Keratinocyte (primary cell): ENCODE results near the gene PCNT.

Experiments used
- EZH2 ChIP-seq: IDR thresholded peaks from one replicate; pipeline ENCODE4 v1.6.1; 2012; ENCODE audit warnings: inconsistent platforms, mild to moderate bottlenecking, low read length, moderate library complexity
- TF ChIP-seq, protein P1 (sequence below), 3 experiments: IDR thresholded peaks in 1 of 3; conservative IDR thresholded peaks in 1 of 3; optimal IDR thresholded peaks in 1 of 3; 2 replicates in 2 of 3; 3 replicates in 1 of 3; pipeline versions ENCODE3 to v1.5.1; 2011; ENCODE audit warnings: low read length in 3 of 3, mild to moderate bottlenecking in 3 of 3, moderate library complexity in 2 of 3, control low read depth in 1 of 3, inconsistent platforms in 1 of 3; ENCODE audit not compliant: insufficient read depth in 2 of 3; ENCODE audit errors: extremely low read depth in 1 of 3

DNA sequence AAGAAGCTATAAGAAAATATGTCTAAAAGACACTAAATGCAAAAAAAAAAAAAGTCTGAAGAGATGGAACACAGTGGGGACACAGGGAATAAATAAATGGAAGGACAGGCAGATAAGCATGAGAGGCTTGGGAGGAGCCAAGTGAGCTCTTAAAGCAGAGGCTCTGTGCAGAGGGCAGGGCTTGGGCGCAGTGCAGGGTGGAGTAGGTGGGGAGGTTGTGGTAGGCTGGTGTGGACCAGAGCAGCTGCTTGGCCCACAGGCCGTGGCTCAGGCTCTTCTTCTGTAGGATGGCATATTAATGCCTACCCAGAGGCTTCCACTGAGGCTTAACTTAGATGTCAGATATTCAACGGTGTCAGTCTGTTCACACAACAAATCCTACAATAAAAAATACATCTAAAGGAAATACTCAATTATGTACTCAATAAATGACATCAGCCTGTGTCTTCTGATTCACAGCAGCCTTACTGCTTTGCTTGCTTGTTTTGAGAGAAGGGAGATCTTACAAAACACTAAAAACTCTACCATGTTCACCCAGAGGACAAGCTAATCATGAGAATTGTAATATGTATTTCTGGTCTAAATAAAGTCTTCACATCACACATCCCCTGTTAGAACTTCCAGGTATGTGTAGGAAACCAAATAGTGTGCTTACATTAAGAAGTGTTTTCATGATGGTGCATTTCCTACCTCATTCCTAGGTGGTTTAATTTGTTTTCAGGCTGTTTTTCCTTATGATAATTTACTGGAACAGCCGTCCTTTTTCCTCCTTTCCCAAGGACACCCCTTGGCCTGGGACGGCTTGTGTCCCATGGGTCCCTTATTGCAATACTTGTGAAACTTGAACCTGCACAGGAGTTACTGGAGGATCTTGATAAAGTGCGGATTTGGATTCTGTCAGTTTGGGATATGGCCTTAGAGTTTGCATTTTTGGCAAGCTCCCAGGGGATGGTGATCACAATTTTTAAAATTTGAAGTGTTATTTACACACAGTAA, 159.6 kb downstream of the PCNT start:
- TF ChIP-seq, protein P1, sequence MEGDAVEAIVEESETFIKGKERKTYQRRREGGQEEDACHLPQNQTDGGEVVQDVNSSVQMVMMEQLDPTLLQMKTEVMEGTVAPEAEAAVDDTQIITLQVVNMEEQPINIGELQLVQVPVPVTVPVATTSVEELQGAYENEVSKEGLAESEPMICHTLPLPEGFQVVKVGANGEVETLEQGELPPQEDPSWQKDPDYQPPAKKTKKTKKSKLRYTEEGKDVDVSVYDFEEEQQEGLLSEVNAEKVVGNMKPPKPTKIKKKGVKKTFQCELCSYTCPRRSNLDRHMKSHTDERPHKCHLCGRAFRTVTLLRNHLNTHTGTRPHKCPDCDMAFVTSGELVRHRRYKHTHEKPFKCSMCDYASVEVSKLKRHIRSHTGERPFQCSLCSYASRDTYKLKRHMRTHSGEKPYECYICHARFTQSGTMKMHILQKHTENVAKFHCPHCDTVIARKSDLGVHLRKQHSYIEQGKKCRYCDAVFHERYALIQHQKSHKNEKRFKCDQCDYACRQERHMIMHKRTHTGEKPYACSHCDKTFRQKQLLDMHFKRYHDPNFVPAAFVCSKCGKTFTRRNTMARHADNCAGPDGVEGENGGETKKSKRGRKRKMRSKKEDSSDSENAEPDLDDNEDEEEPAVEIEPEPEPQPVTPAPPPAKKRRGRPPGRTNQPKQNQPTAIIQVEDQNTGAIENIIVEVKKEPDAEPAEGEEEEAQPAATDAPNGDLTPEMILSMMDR (optimal IDR thresholded peaks at IDR 0.05 in 1 of 3, IDR thresholded peaks at IDR 0.05 in 1 of 3, conservative IDR thresholded peaks at IDR 0.05 in 1 of 3; ENCODE audit: extremely low read depth in 1 of 3, insufficient read depth in 2 of 3, low read length in 3 of 3): no peak
- no peak for TF ChIP-seq EZH2
